ENCODE results near the gene RTN4R.
A peak's percentile ranks its signal among the peaks of the same experiment; 100 is the strongest.
"Not testable (repeated sequence)": the region's sequence is repeated elsewhere in the genome, so short reads cannot be mapped to it uniquely, and the experiment has no call there.

The RTN4R gene

DNA sequence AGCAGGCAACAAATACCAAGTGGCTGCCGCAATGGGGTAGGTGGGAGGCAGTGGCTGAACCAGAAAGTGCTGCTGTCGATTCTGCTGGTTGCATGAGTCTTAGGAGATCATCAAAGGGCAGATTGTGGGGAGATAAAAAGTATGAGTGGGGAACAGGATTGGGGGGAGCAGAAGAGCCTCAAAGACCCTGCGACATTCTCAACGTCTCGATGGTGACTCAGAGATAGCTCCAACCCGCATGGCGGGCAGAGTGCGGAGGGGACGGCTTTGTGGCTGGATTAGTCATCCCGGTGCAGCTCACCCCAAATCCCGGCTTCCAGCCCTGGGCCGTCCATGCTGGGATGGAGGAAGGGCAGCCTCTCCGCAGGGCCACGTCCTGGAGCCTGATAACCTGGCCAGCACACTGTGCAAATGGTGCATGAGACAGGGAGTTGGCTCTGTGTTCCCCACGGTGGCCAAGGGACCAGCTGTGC, 11.6 kb upstream of the RTN4R start:
- Histone ChIP-seq H3K4me1 (ENCODE audit: insufficient read depth, low read length) (no peaks in the 10 kb centered on the region), H3K36me3 (ENCODE audit: insufficient read depth, low read length) (no peaks in the 10 kb centered on the region), H3K4me3 (ENCODE audit: low read depth in 1 of 2, low read length in 2 of 2) (no peak overlapping the region), H3K9me3 (ENCODE audit: insufficient read depth, low read length, severe bottlenecking) (no peaks in the 10 kb centered on the region), H3K27ac (ENCODE audit: low read length) (no peak overlapping the region), H2AFZ (ENCODE audit: low read depth, low read length) (no peak overlapping the region), H3K9ac (ENCODE audit: low read depth, low read length) (no peak overlapping the region), H4K20me1 (ENCODE audit: insufficient read depth, low read length) (no peaks in the 10 kb centered on the region), H3K27me3 (ENCODE audit: insufficient read depth, low read length, poor library complexity) (no peaks in the 10 kb centered on the region), H3K4me2 (ENCODE audit: insufficient read depth, low read length) (no peak overlapping the region), H3K79me2 (ENCODE audit: insufficient read depth, low read length) (no peaks in the 10 kb centered on the region)
- TF ChIP-seq EZH2 (IDR thresholded peaks at IDR 0.05; ENCODE audit: borderline replicate concordance, low read depth, low read length, severe bottlenecking), result no peak
- TF ChIP-seq, protein P1, sequence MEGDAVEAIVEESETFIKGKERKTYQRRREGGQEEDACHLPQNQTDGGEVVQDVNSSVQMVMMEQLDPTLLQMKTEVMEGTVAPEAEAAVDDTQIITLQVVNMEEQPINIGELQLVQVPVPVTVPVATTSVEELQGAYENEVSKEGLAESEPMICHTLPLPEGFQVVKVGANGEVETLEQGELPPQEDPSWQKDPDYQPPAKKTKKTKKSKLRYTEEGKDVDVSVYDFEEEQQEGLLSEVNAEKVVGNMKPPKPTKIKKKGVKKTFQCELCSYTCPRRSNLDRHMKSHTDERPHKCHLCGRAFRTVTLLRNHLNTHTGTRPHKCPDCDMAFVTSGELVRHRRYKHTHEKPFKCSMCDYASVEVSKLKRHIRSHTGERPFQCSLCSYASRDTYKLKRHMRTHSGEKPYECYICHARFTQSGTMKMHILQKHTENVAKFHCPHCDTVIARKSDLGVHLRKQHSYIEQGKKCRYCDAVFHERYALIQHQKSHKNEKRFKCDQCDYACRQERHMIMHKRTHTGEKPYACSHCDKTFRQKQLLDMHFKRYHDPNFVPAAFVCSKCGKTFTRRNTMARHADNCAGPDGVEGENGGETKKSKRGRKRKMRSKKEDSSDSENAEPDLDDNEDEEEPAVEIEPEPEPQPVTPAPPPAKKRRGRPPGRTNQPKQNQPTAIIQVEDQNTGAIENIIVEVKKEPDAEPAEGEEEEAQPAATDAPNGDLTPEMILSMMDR (IDR thresholded peaks at IDR 0.05; ENCODE audit: borderline replicate concordance, extremely low read depth, low read length, poor library complexity, severe bottlenecking), result no peak
- DNase-seq (no peak), ATAC-seq (ENCODE audit: insufficient read depth, low read depth) (peak; percentile 53)

DNA sequence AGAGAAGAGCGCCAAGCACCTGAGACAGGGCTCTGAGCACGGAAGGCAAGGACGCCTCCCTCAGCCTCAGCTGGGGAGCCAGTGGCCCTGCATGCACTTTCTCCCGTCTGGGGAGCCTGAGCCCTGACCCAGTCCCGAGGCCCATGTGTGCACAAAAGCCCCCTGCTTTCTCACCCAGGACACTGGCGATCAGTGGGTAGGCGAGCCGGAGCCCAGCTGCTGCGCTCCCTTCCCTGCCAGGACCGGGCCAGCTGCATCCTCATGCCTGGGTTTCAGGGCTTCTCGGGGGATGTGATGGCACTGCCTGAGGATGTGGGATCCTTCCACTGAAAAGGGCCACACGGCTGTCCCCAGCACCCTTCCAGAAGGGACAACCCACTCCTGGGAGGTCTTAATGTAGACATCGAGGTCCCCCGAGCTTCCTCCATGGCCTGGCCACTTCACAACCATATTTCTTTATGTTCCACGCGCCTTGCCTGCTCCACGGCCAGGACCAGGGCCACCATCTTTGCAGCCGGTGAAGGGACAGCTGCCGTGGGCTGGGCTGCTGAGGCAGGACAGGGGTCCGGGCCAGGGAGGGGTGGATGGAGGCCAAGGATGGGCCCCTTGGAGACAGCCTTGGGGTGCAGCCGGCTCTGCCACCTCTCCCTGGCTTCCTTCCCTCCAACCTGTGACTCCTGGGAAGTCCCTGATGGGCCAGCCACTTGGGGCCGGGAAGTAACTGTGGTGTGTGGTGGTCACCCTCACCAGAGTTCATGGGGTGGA, 10.8 kb upstream of the RTN4R start:
- not testable (repeated sequence) for H3K4me1 ChIP-seq (ENCODE audit: insufficient read depth, low read length); H3K9ac ChIP-seq (ENCODE audit: low read depth, low read length); H3K9me3 ChIP-seq (ENCODE audit: insufficient read depth, low read length, severe bottlenecking); H3K27me3 ChIP-seq (ENCODE audit: insufficient read depth, low read length, poor library complexity); H3K27ac ChIP-seq (ENCODE audit: low read length); DNase-seq; H3K79me2 ChIP-seq (ENCODE audit: insufficient read depth, low read length); H3K4me3 ChIP-seq (ENCODE audit: low read depth in 1 of 2, low read length in 2 of 2); H2AFZ ChIP-seq (ENCODE audit: low read depth, low read length); H3K36me3 ChIP-seq (ENCODE audit: insufficient read depth, low read length); H4K20me1 ChIP-seq (ENCODE audit: insufficient read depth, low read length); ATAC-seq (ENCODE audit: insufficient read depth, low read depth); H3K4me2 ChIP-seq (ENCODE audit: insufficient read depth, low read length)

DNA sequence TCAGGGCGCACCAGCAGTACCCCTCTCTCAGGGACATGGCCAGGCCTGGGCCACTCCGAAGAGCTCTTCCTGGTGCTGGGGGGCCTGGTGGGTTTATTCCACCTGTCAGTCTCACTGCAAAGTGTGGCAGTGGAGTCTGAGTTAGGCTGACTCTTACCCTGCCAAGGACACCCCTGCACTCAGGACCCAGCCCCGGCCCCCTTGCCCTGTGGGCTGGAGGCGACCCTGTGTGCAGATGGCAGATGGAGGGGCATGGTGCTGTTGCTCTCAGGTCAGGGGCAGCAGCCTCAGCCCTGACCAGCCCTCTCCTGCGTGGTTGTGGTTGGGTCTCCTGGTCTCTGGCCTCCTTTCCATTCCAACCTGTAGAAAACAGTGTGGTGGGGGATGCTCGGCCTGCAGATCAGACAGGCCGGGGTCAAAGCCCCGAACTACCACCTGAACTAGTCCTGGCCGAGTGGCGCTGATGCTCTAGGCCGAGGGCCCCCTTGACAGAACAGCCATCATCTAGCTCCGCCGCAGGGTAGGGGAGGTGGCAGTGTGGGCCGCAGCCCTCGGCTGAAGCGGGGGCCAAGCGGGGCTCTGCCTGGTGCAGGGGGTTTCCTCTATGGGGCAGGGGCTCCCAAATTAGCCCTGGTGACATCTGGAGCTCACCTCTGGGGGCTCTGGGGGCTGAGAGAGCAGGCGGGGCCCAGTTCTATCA, 10.0 kb upstream of the RTN4R start:
- not testable (repeated sequence) for H3K9me3 ChIP-seq (ENCODE audit: insufficient read depth, low read length, severe bottlenecking); H3K4me2 ChIP-seq (ENCODE audit: insufficient read depth, low read length); H3K27ac ChIP-seq (ENCODE audit: low read length); H3K36me3 ChIP-seq (ENCODE audit: insufficient read depth, low read length); H3K4me3 ChIP-seq (ENCODE audit: low read depth in 1 of 2, low read length in 2 of 2); H3K79me2 ChIP-seq (ENCODE audit: insufficient read depth, low read length); H3K4me1 ChIP-seq (ENCODE audit: insufficient read depth, low read length); H2AFZ ChIP-seq (ENCODE audit: low read depth, low read length); H3K27me3 ChIP-seq (ENCODE audit: insufficient read depth, low read length, poor library complexity); DNase-seq; H3K9ac ChIP-seq (ENCODE audit: low read depth, low read length); H4K20me1 ChIP-seq (ENCODE audit: insufficient read depth, low read length); ATAC-seq (ENCODE audit: insufficient read depth, low read depth)

DNA sequence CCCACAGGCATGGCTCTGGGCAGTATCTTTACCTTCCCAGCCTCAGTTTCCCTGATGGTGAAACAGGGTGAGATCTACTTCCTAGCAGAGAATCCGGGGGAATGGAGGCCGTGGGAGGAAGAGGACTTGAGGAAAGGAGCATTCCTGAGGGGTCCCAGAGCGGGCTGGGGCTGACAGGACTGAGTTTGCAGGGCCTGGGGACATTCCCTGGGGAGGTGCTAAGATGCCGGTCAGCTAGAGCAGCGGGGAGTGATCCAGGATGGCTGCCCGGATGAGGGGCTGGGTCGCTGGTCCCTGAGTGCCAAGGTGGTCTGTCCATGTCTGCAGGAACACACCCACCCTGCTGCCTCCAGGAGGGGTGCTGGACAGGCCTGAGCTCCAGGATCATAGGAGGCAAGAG, 8.3 kb upstream of the RTN4R start:
- Histone ChIP-seq H3K36me3 (ENCODE audit: insufficient read depth, low read length) (no peaks in the 10 kb centered on the region), H3K9me3 (ENCODE audit: insufficient read depth, low read length, severe bottlenecking) (no peaks in the 10 kb centered on the region), H3K4me2 (ENCODE audit: insufficient read depth, low read length) (no peak overlapping the region), H3K27ac (ENCODE audit: low read length) (no peak overlapping the region), H3K79me2 (ENCODE audit: insufficient read depth, low read length) (no peaks in the 10 kb centered on the region), H2AFZ (ENCODE audit: low read depth, low read length) (no peak overlapping the region), H3K4me3 (ENCODE audit: low read depth in 1 of 2, low read length in 2 of 2) (no peak overlapping the region), H3K27me3 (ENCODE audit: insufficient read depth, low read length, poor library complexity) (no peaks in the 10 kb centered on the region), H3K9ac (ENCODE audit: low read depth, low read length) (no peak overlapping the region), H3K4me1 (ENCODE audit: insufficient read depth, low read length) (no peaks in the 10 kb centered on the region), H4K20me1 (ENCODE audit: insufficient read depth, low read length) (no peaks in the 10 kb centered on the region)
- ATAC-seq (ENCODE audit: insufficient read depth, low read depth) (no peak), DNase-seq (no peak)
- no peak for TF ChIP-seq EZH2 (IDR thresholded peaks at IDR 0.05; ENCODE audit: borderline replicate concordance, low read depth, low read length, severe bottlenecking)
- TF ChIP-seq, protein P1 (IDR thresholded peaks at IDR 0.05; ENCODE audit: borderline replicate concordance, extremely low read depth, low read length, poor library complexity, severe bottlenecking), result no peak

Data from DND-41 (cell line).